Measurements from ENCODE around the gene STBD1.
"Not testable (repeated sequence)": the region's sequence is repeated elsewhere in the genome, so short reads cannot be mapped to it uniquely, and the experiment has no call there.

Gene STBD1

DNA sequence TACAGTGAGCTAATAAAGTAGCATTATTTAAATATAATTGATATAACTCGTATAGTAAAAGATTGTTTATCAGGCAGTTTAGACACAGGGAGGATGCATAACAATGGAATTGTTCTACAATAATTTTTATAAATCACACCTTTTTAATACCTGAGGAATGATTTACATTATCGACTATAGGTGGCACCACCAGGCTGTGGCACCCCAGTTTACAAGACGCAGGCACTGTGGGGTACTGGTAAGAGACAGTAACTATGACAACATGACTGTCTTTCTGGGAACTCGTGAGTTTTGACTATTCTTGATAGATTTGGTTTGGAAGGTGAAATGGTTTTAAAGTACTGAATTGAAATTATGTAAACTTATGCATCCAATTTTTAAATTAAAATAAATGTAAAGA is 27.1 kb upstream of the STBD1 start:
- Histone ChIP-seq H2AFZ (ENCODE audit: insufficient read depth, low read length, poor library complexity) (no peak overlapping the region), H4K12ac (ENCODE audit: low read depth, low read length) (no peak overlapping the region), H4K8ac (ENCODE audit: low read depth, low read length) (no peak overlapping the region), H3K4ac (ENCODE audit: low read depth, low read length) (no peak overlapping the region), H3K4me1 (ENCODE audit: control insufficient read depth in 1 of 2, insufficient read depth in 2 of 2, low read length in 2 of 2) (peaks cover 7 to 13% of the 10 kb centered on the region in 2 experiments), H3K9me3 (ENCODE audit: insufficient read depth, low read depth, low read length) (no peaks in the 10 kb centered on the region), H3K4me2 (ENCODE audit: low read length) (no peak overlapping the region), H3K79me2 (ENCODE audit: control insufficient read depth, insufficient read depth, low read length, poor library complexity) (peaks cover 2% of the 10 kb centered on the region), H3K27ac (ENCODE audit: low read depth, low read length) (no peak overlapping the region), H3K36me3 (ENCODE audit: control insufficient read depth in 1 of 2, insufficient read depth in 2 of 2, low read length in 2 of 2) (no peaks in the 10 kb centered on the region), H2BK5ac (ENCODE audit: low read depth, low read length, poor library complexity) (no peak overlapping the region), H3K9ac (ENCODE audit: low read length) (no peak overlapping the region), H3K18ac (ENCODE audit: low read length) (no peak overlapping the region), H3K4me3 (ENCODE audit: low read depth, low read length) (no peak overlapping the region), H2AK5ac (ENCODE audit: low read length) (no peak overlapping the region), H3K23ac (ENCODE audit: low read length) (no peak overlapping the region), H2BK120ac (ENCODE audit: insufficient read depth, low read length, poor library complexity) (no peak overlapping the region), H3K27me3 (ENCODE audit: insufficient read depth, low read length) (no peaks in the 10 kb centered on the region), H2BK12ac (ENCODE audit: low read length) (no peak overlapping the region), H4K91ac (ENCODE audit: low read depth, low read length) (no peak overlapping the region), H3K79me1 (ENCODE audit: low read length) (no peaks in the 10 kb centered on the region), H3K14ac (ENCODE audit: low read length) (no peak overlapping the region)
- DNase-seq: no peak
- no CpG with 5 or more reads among the region's 4 CpGs for WGBS (ENCODE audit: extremely low coverage, insufficient coverage, insufficient read length)

- peak overlapping the region; percentile 63 for H2BK12ac ChIP-seq (ENCODE audit: low read length)
- no peak overlapping the region for H3K9ac ChIP-seq (ENCODE audit: low read length)
- H3K36me3 ChIP-seq (ENCODE audit: control insufficient read depth in 1 of 2, insufficient read depth in 2 of 2, low read length in 2 of 2): no peaks in the 10 kb centered on the region
- H2BK5ac ChIP-seq (ENCODE audit: low read depth, low read length, poor library complexity): no peak overlapping the region
- H3K9me3 ChIP-seq (ENCODE audit: insufficient read depth, low read depth, low read length): no peaks in the 10 kb centered on the region
- H3K4me3 ChIP-seq (ENCODE audit: low read depth, low read length): no peak overlapping the region
- H3K79me1 ChIP-seq (ENCODE audit: low read length): no peaks in the 10 kb centered on the region
- H4K91ac ChIP-seq (ENCODE audit: low read depth, low read length): no peak overlapping the region
- H3K79me2 ChIP-seq (ENCODE audit: control insufficient read depth, insufficient read depth, low read length, poor library complexity): peaks cover 2% of the 10 kb centered on the region
- H3K4me1 ChIP-seq (ENCODE audit: control insufficient read depth in 1 of 2, insufficient read depth in 2 of 2, low read length in 2 of 2): peaks cover 7 to 13% of the 10 kb centered on the region in 2 experiments
- no peak overlapping the region for H4K8ac ChIP-seq (ENCODE audit: low read depth, low read length)
- no peak overlapping the region for H3K23ac ChIP-seq (ENCODE audit: low read length)
- no peak overlapping the region for H2AFZ ChIP-seq (ENCODE audit: insufficient read depth, low read length, poor library complexity)
- no peak overlapping the region for H3K27ac ChIP-seq (ENCODE audit: low read depth, low read length)
- no peak overlapping the region for H3K14ac ChIP-seq (ENCODE audit: low read length)
- no peaks in the 10 kb centered on the region for H3K27me3 ChIP-seq (ENCODE audit: insufficient read depth, low read length)
- peak in 1 of 2 donors; percentile 72 for DNase-seq
- H3K4me2 ChIP-seq (ENCODE audit: low read length): no peak overlapping the region
- WGBS (ENCODE audit: extremely low coverage, insufficient coverage, insufficient read length): no CpG with 5 or more reads among the region's 6 CpGs
- H3K4ac ChIP-seq (ENCODE audit: low read depth, low read length): no peak overlapping the region
- peak overlapping the region; percentile 40 for H3K18ac ChIP-seq (ENCODE audit: low read length)
- no peak overlapping the region for H4K12ac ChIP-seq (ENCODE audit: low read depth, low read length)
- no peak overlapping the region for H2BK120ac ChIP-seq (ENCODE audit: insufficient read depth, low read length, poor library complexity)
- H2AK5ac ChIP-seq (ENCODE audit: low read length): no peak overlapping the region
These were observed 25.8 kb upstream of the STBD1 start for GRCh38 chr4:76280488-76281441.

GRCh38 chr4:76281594-76281993 is 24.9 kb upstream of the STBD1 start:
- not testable (repeated sequence) for DNase-seq; H2AK5ac ChIP-seq (ENCODE audit: low read length); H4K12ac ChIP-seq (ENCODE audit: low read depth, low read length); H2BK12ac ChIP-seq (ENCODE audit: low read length); H3K23ac ChIP-seq (ENCODE audit: low read length); H4K91ac ChIP-seq (ENCODE audit: low read depth, low read length); H3K18ac ChIP-seq (ENCODE audit: low read length); H3K27me3 ChIP-seq (ENCODE audit: insufficient read depth, low read length); H3K9me3 ChIP-seq (ENCODE audit: insufficient read depth, low read depth, low read length); H3K14ac ChIP-seq (ENCODE audit: low read length); H3K9ac ChIP-seq (ENCODE audit: low read length); H4K8ac ChIP-seq (ENCODE audit: low read depth, low read length); H3K36me3 ChIP-seq (ENCODE audit: control insufficient read depth in 1 of 2, insufficient read depth in 2 of 2, low read length in 2 of 2); H3K4me2 ChIP-seq (ENCODE audit: low read length); H2BK120ac ChIP-seq (ENCODE audit: insufficient read depth, low read length, poor library complexity); H2BK5ac ChIP-seq (ENCODE audit: low read depth, low read length, poor library complexity); H3K27ac ChIP-seq (ENCODE audit: low read depth, low read length); H3K79me2 ChIP-seq (ENCODE audit: control insufficient read depth, insufficient read depth, low read length, poor library complexity); H3K4ac ChIP-seq (ENCODE audit: low read depth, low read length); H2AFZ ChIP-seq (ENCODE audit: insufficient read depth, low read length, poor library complexity); H3K79me1 ChIP-seq (ENCODE audit: low read length); H3K4me3 ChIP-seq (ENCODE audit: low read depth, low read length)
- H3K4me1 ChIP-seq (ENCODE audit: control insufficient read depth in 1 of 2, insufficient read depth in 2 of 2, low read length in 2 of 2): peaks cover 7 to 13% of the 10 kb centered on the region in 2 experiments
- WGBS (ENCODE audit: extremely low coverage, insufficient coverage, insufficient read length): no CpG with 5 or more reads among the region's 6 CpGs

GRCh38 chr4:76282941-76283689 is 23.4 kb upstream of the STBD1 start:
- H2AFZ ChIP-seq (ENCODE audit: insufficient read depth, low read length, poor library complexity): no peak overlapping the region
- no CpG with 5 or more reads among the region's 6 CpGs for WGBS (ENCODE audit: extremely low coverage, insufficient coverage, insufficient read length)
- no peak overlapping the region for H3K14ac ChIP-seq (ENCODE audit: low read length)
- H3K79me1 ChIP-seq (ENCODE audit: low read length): no peaks in the 10 kb centered on the region
- H3K27me3 ChIP-seq (ENCODE audit: insufficient read depth, low read length): no peaks in the 10 kb centered on the region
- H2BK120ac ChIP-seq (ENCODE audit: insufficient read depth, low read length, poor library complexity): no peak overlapping the region
- H4K12ac ChIP-seq (ENCODE audit: low read depth, low read length): no peak overlapping the region
- no peak overlapping the region for H3K9ac ChIP-seq (ENCODE audit: low read length)
- H3K36me3 ChIP-seq (ENCODE audit: control insufficient read depth in 1 of 2, insufficient read depth in 2 of 2, low read length in 2 of 2): no peaks in the 10 kb centered on the region
- H3K4ac ChIP-seq (ENCODE audit: low read depth, low read length): no peak overlapping the region
- peaks cover 2% of the 10 kb centered on the region for H3K79me2 ChIP-seq (ENCODE audit: control insufficient read depth, insufficient read depth, low read length, poor library complexity)
- H2BK12ac ChIP-seq (ENCODE audit: low read length): no peak overlapping the region
- H3K4me1 ChIP-seq (ENCODE audit: control insufficient read depth in 1 of 2, insufficient read depth in 2 of 2, low read length in 2 of 2): peaks cover 7 to 13% of the 10 kb centered on the region in 2 experiments
- H3K23ac ChIP-seq (ENCODE audit: low read length): no peak overlapping the region
- H3K4me2 ChIP-seq (ENCODE audit: low read length): no peak overlapping the region
- H3K18ac ChIP-seq (ENCODE audit: low read length): no peak overlapping the region
- H3K9me3 ChIP-seq (ENCODE audit: insufficient read depth, low read depth, low read length): no peaks in the 10 kb centered on the region
- H2AK5ac ChIP-seq (ENCODE audit: low read length): no peak overlapping the region
- no peak overlapping the region for H4K91ac ChIP-seq (ENCODE audit: low read depth, low read length)
- no peak overlapping the region for H2BK5ac ChIP-seq (ENCODE audit: low read depth, low read length, poor library complexity)
- no peak overlapping the region for H4K8ac ChIP-seq (ENCODE audit: low read depth, low read length)
- H3K4me3 ChIP-seq (ENCODE audit: low read depth, low read length): no peak overlapping the region
- H3K27ac ChIP-seq (ENCODE audit: low read depth, low read length): no peak overlapping the region
- no peak for DNase-seq
